Stomach (tissue), 4 donors: ENCODE measurements around the gene NES.

Source experiments
- EP300 ChIP-seq: sonication (generic); formaldehyde crosslinking; IDR thresholded peaks from one replicate; pipeline ENCODE4 v1.6.1; 2017; ENCODE audit warnings: antibody characterized with exemption
- TF ChIP-seq, protein P1 (sequence below), 7 experiments: fragments of 450-650 bp in 4 of 7; fragments of 200-600 bp in 3 of 7; sonication (generic) in 3 of 7; IDR thresholded peaks; one replicate each; pipeline ENCODE4 v1.5.1; 2016 to 2019; ENCODE audit warnings: antibody characterized with exemption in 7 of 7, control low read depth in 2 of 7, mild to moderate bottlenecking in 1 of 7

DNA sequence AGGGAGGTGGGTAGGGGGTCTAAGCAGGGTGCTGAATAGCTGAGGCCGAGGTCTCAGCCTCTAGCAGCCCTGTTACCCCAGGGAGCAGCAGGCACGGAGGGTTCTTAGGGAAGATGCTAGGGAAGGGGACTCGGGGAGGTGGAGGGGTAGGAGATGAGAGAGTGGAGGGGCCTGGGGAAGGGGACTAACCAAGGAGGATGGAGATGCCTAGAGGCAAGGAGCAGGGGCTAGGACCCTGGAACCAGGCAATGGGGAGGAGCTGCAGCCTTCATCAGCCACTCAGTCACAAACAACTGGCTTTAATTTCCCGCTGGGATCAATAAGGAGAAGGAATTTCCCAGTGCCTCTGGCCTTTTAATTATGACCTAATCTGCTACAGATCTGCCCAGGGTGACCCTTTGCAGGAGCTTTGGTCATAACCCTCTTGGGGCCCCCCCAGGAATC, 31.0 kb upstream of the NES start:
- TF ChIP-seq, protein P1, sequence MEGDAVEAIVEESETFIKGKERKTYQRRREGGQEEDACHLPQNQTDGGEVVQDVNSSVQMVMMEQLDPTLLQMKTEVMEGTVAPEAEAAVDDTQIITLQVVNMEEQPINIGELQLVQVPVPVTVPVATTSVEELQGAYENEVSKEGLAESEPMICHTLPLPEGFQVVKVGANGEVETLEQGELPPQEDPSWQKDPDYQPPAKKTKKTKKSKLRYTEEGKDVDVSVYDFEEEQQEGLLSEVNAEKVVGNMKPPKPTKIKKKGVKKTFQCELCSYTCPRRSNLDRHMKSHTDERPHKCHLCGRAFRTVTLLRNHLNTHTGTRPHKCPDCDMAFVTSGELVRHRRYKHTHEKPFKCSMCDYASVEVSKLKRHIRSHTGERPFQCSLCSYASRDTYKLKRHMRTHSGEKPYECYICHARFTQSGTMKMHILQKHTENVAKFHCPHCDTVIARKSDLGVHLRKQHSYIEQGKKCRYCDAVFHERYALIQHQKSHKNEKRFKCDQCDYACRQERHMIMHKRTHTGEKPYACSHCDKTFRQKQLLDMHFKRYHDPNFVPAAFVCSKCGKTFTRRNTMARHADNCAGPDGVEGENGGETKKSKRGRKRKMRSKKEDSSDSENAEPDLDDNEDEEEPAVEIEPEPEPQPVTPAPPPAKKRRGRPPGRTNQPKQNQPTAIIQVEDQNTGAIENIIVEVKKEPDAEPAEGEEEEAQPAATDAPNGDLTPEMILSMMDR (IDR thresholded peaks at IDR 0.05) = no peak
- TF ChIP-seq EP300 = no peak
